Upper lobe of right lung (tissue), 1 donor: Measurements from ENCODE around the gene SIL1. TPM values are rescaled to one million over a fixed set of nuclear protein-coding genes. Genes with fewer than 3 reads are reported as not detected.
A peak's percentile ranks its signal among the peaks of the same experiment; 100 is the strongest.
"Not testable (repeated sequence)": the region's sequence is repeated elsewhere in the genome, so short reads cannot be mapped to it uniquely, and the experiment has no call there.

ENCODE experiments used
- ATAC-seq: fragments of 200-7000 bp; cut with Tn5 transposase; one replicate; pipeline ENCODE4 v1.9.1; 2020; ENCODE audit warnings: mild to moderate bottlenecking, moderate library complexity
- DNase-seq: peaks from one replicate; pipeline ENCODE4 v3.0.0-alpha.2; 2020
- H3K27ac ChIP-seq: fragments of 200-600 bp; one replicate; pipeline ENCODE4 v1.8.0; 2022
- H3K27me3 ChIP-seq: fragments of 200-600 bp; one replicate; pipeline ENCODE4 v1.8.0; 2022; ENCODE audit warnings: mild to moderate bottlenecking
- H3K36me3 ChIP-seq: fragments of 200-600 bp; one replicate; pipeline ENCODE4 v1.8.0; 2022
- H3K4me1 ChIP-seq: fragments of 200-600 bp; one replicate; pipeline ENCODE4 v1.8.0; 2022
- H3K4me3 ChIP-seq: fragments of 200-600 bp; one replicate; pipeline ENCODE4 v1.8.0; 2022; ENCODE audit warnings: mild to moderate bottlenecking
- H3K9me3 ChIP-seq: fragments of 200-600 bp; one replicate; pipeline ENCODE4 v1.8.0; 2022
- CTCF ChIP-seq: fragments of 200-600 bp; IDR thresholded peaks from one replicate; pipeline ENCODE4 v1.8.0; 2022; ENCODE audit warnings: antibody characterized with exemption
- intact Hi-C: fragments of 100-400 bp; cut with DNase I; formaldehyde crosslinking; loops from one replicate; pipeline ENCODE4 v1.11.0; 2022
- total RNA-seq: library from RNA; stranded (reverse); fragmentation: NEBNext Ultra II Directional; extraction: Animal tissue kit (Norgen Biotek cat#: 25700); gene quantifications from one replicate; pipeline ENCODE4 v1.2.1, GENCODE V29; 2021
- donor health status: DM: no; HTN: yes; CAD: no; lungs with severe emphysema.

Gene SIL1
- total RNA-seq, 1 donor from 2014 or later: 56.9 TPM

- H3K36me3 ChIP-seq: peaks cover 92% of the 10 kb centered on the region
Observed at GRCh38 chr5:138927544-138927943, 270.6 kb downstream of the SIL1 start.

GRCh38 chr5:138926688-138927448 lies 271.3 kb downstream of the SIL1 start:
- peaks cover 8% of the 10 kb centered on the region for H3K4me1 ChIP-seq
- H3K36me3 ChIP-seq: peaks cover 88% of the 10 kb centered on the region
- H3K4me3 ChIP-seq: no peak overlapping the region
- intact Hi-C loops: no loop called here
- no peak overlapping the region for H3K27ac ChIP-seq
- peak; percentile 61 for ATAC-seq
- no peaks in the 10 kb centered on the region for H3K9me3 ChIP-seq
- H3K27me3 ChIP-seq: no peaks in the 10 kb centered on the region
- peak; percentile 65 for DNase-seq
- TF ChIP-seq CTCF: no peak

More at GRCh38 chr5:138927544-138927943, 270.6 kb downstream of the SIL1 start:
- Histone ChIP-seq H3K4me3 (no peak overlapping the region), H3K4me1 (peaks cover 8% of the 10 kb centered on the region), H3K27ac (no peak overlapping the region), H3K9me3 (no peaks in the 10 kb centered on the region), H3K27me3 (no peaks in the 10 kb centered on the region)
- no peak for TF ChIP-seq CTCF
- intact Hi-C loops: no loop called here
- no peak for DNase-seq
- no peak for ATAC-seq

GRCh38 chr5:138926257-138926656 lies 271.9 kb downstream of the SIL1 start:
- Histone ChIP-seq H3K9me3 (no peaks in the 10 kb centered on the region), H3K4me1 (peaks cover 8% of the 10 kb centered on the region), H3K36me3 (peaks cover 84% of the 10 kb centered on the region), H3K4me3 (no peak overlapping the region), H3K27me3 (no peaks in the 10 kb centered on the region), H3K27ac (no peak overlapping the region)
- DNase-seq (no peak), ATAC-seq (no peak)
- intact Hi-C loops: no loop called here
- no peak for TF ChIP-seq CTCF

- Histone ChIP-seq H3K27me3 (no peaks in the 10 kb centered on the region), H3K36me3 (peaks cover 83% of the 10 kb centered on the region), H3K4me3 (no peak overlapping the region), H3K4me1 (peaks cover 8% of the 10 kb centered on the region), H3K27ac (no peak overlapping the region), H3K9me3 (no peaks in the 10 kb centered on the region)
- intact Hi-C loops: no loop called here
- ATAC-seq (no peak), DNase-seq (no peak)
- no peak for TF ChIP-seq CTCF
Observed at GRCh38 chr5:138925090-138925635, 273.0 kb downstream of the SIL1 start.

GRCh38 chr5:138922494-138922893 lies 275.7 kb downstream of the SIL1 start:
- no peak for ATAC-seq
- no peak for DNase-seq
- intact Hi-C loops: no loop called here
- Histone ChIP-seq H3K36me3 (peaks cover 82% of the 10 kb centered on the region), H3K4me1 (peaks cover 4% of the 10 kb centered on the region), H3K27me3 (no peaks in the 10 kb centered on the region), H3K9me3 (no peaks in the 10 kb centered on the region), H3K27ac (no peak overlapping the region), H3K4me3 (no peak overlapping the region)
- no peak for TF ChIP-seq CTCF

GRCh38 chr5:138921362-138921761 lies 276.8 kb downstream of the SIL1 start:
- H3K27ac ChIP-seq, H3K4me3 ChIP-seq, intact Hi-C loops, ATAC-seq, H3K27me3 ChIP-seq, H3K9me3 ChIP-seq, H3K4me1 ChIP-seq, DNase-seq: not testable (repeated sequence)
- H3K36me3 ChIP-seq: peaks cover 73% of the 10 kb centered on the region
